PFSK-1 (cell line): ENCODE data around the gene FCN2.

ENCODE experiments used
- POLR2AphosphoS5 ChIP-seq: IDR thresholded peaks from 2 replicates; pipeline ENCODE4 v1.6.1; 2012; ENCODE audit warnings: low read depth, mild to moderate bottlenecking, control low read depth, low read length, moderate library complexity
- REST ChIP-seq, 2 experiments: IDR thresholded peaks; 2 replicates each; pipeline versions ENCODE4 v1.6.1 to v1.8.0; 2011 to 2012; ENCODE audit warnings: low read depth in 2 of 2, low read length in 2 of 2, control low read depth in 1 of 2, inconsistent platforms in 1 of 2, mild to moderate bottlenecking in 1 of 2, moderate library complexity in 1 of 2; ENCODE audit not compliant: insufficient read depth in 1 of 2
- SIN3A ChIP-seq: IDR thresholded peaks from 2 replicates; pipeline ENCODE4 v1.6.1; 2012; ENCODE audit warnings: mild to moderate bottlenecking, low read length, moderate library complexity, borderline replicate concordance; ENCODE audit not compliant: insufficient read depth
- TAF1 ChIP-seq: IDR thresholded peaks from 2 replicates; pipeline ENCODE4 v1.6.1; 2012; ENCODE audit warnings: low read length, control low read depth, borderline replicate concordance; ENCODE audit not compliant: insufficient read depth

GRCh38 chr9:134877541-134877940 lies 3.1 kb upstream of the FCN2 start:
- TF ChIP-seq REST (IDR thresholded peaks at IDR 0.05; ENCODE audit: insufficient read depth in 1 of 2, low read depth in 2 of 2, low read length in 2 of 2): no peak
- TF ChIP-seq SIN3A: no peak
- no peak for TF ChIP-seq POLR2AphosphoS5
- TF ChIP-seq TAF1: no peak
